Pancreas (tissue), 10 donors: Measurements from ENCODE around the gene PTPRM. TPM values are rescaled to one million over a fixed set of nuclear protein-coding genes. Genes with fewer than 3 reads are reported as not detected.

Experiments
- ATAC-seq, 4 donors: fragments of 200-7000 bp; cut with Tn5 transposase; one replicate each; pipeline versions ENCODE4 v1.8.0 to v1.9.1; 2020; ENCODE audit warnings: mild to moderate bottlenecking in 4 of 4, moderate library complexity in 4 of 4
- DNase-seq, 6 donors: peaks; one replicate each; pipeline ENCODE4 v3.0.0-alpha.2; 2020
- FAIRE-seq: peaks from 2 replicates; lab custom pipeline; 2012; peaks lifted over from hg19 to GRCh38; lab: Jason Lieb, UNC
- H3K27ac ChIP-seq, 4 donors: fragments of 200-600 bp; sonication (generic); 1 replicate in 3 of 4; 2 replicates in 1 of 4; pipeline versions ENCODE4 v1.5.0 to v1.8.0; 2020
- H3K27me3 ChIP-seq, 4 donors: fragments of 200-600 bp; one replicate each; pipeline ENCODE4 v1.8.0; 2021
- H3K36me3 ChIP-seq, 3 donors: fragments of 200-600 bp; sonication (generic) in 1 of 3; one replicate each; pipeline versions ENCODE4 v1.5.0 to v1.8.0; 2020 to 2021
- H3K4me1 ChIP-seq, 3 donors: fragments of 200-600 bp; one replicate each; pipeline ENCODE4 v1.8.0; 2021
- H3K4me3 ChIP-seq, 4 donors: fragments of 200-600 bp; sonication (generic) in 2 of 4; one replicate each; pipeline versions ENCODE4 v1.5.0 to v1.8.0; 2020 to 2021
- H3K9me3 ChIP-seq, 4 donors: fragments of 200-600 bp; one replicate each; pipeline ENCODE4 v1.8.0; 2021
- CTCF ChIP-seq, 4 donors: fragments of 200-600 bp; sonication (generic) in 3 of 4; IDR thresholded peaks; one replicate each; pipeline versions ENCODE4 v1.5.0 to v1.8.0; 2021; ENCODE audit warnings: antibody characterized with exemption in 4 of 4
- WGBS, 2 donors: extraction: QIAGEN DNeasy Blood & Tissue Kit; methylation state at CpG; one replicate each; pipeline ENCODE4 v1.1.7; 2013; 5-methylcytosine and 5-hydroxymethylcytosine counted together
- intact Hi-C, 3 donors: fragments of 100-400 bp; cut with DNase I; formaldehyde crosslinking; loops; one replicate each; pipeline versions ENCODE4 v1.11.1 to v1.14.2; 2022
- polyA plus RNA-seq, 2 donors: library from polyadenylated mRNA; stranded (reverse); fragments of 200-250 nt; gene quantifications; one replicate each; pipeline ENCODE4 v1.2.3, GENCODE V29; 2013
- total RNA-seq, 6 donors: library from RNA; stranded (reverse); fragmentation: NEBNext Ultra II Directional in 4 of 6; extraction: Animal tissue kit (Norgen Biotek cat#: 25700) in 4 of 6; gene quantifications; one replicate each; pipeline versions ENCODE4 v1.2.1 to v1.2.4, GENCODE V29; 2021 to 2023
- donor health status: healthy with polysubstance abuse.
- donor health status: DM: no; HTN: no; CAD: no; lungs with moderate emphysema.
- donor health status: DM: no; HTN: no; CAD: no.
- donor health status: control.
- donor health status: control.
- donor health status: Bipolar disorder and iron deficiency.
- donor health status: DM: yes; HTN: yes; CAD: no.
- donor health status: DM: no; HTN: no; CAD: no.
- donor health status: DM: no; HTN: no; CAD: no.
- donor health status: DM: yes; HTN: yes; CAD: no.

Gene PTPRM
- total and polyA plus RNA-seq, 8 donors: 14.5 to 50.7 (median 19.7) TPM

GRCh38 chr18:8406868-8407250 is 839.7 kb downstream of the PTPRM start:
- no peaks in the 10 kb centered on the region for H3K27me3 ChIP-seq
- no peak overlapping the region for H3K4me3 ChIP-seq
- no peak for DNase-seq
- H3K4me1 ChIP-seq: peaks cover 0 to 3% (median 2%) of the 10 kb centered on the region in 3 donors
- FAIRE-seq: no peak
- no peak for TF ChIP-seq CTCF (IDR thresholded peaks at IDR 0.05)
- H3K27ac ChIP-seq: no peak overlapping the region
- H3K9me3 ChIP-seq: no peaks in the 10 kb centered on the region
- WGBS, 2 donors: 94 to 95% methylated on average over 15 of the region's 15 CpGs
- intact Hi-C loops: no loop called here
- ATAC-seq: no peak
- H3K36me3 ChIP-seq: no peaks in the 10 kb centered on the region

GRCh38 chr18:8409151-8409550 is 842.0 kb downstream of the PTPRM start:
- H3K27me3 ChIP-seq: no peaks in the 10 kb centered on the region
- DNase-seq: no peak
- ATAC-seq: no peak
- TF ChIP-seq CTCF (IDR thresholded peaks at IDR 0.05): no peak
- H3K4me1 ChIP-seq: no peaks in the 10 kb centered on the region
- FAIRE-seq: no peak
- intact Hi-C loops: no loop called here
- no peak overlapping the region for H3K27ac ChIP-seq
- no peaks in the 10 kb centered on the region for H3K36me3 ChIP-seq
- H3K9me3 ChIP-seq: no peaks in the 10 kb centered on the region
- no peak overlapping the region for H3K4me3 ChIP-seq
- 97 to 100% methylated on average over 3 of the region's 3 CpGs for WGBS, 2 donors

GRCh38 chr18:8411492-8411891 is 844.4 kb downstream of the PTPRM start:
- FAIRE-seq (no peak), DNase-seq (no peak), ATAC-seq (no peak)
- no peaks in the 10 kb centered on the region for H3K27me3 ChIP-seq
- intact Hi-C loops: no loop called here
- TF ChIP-seq CTCF (IDR thresholded peaks at IDR 0.05): no peak
- H3K36me3 ChIP-seq: no peaks in the 10 kb centered on the region
- H3K4me3 ChIP-seq: no peak overlapping the region
- no peaks in the 10 kb centered on the region for H3K9me3 ChIP-seq
- no peak overlapping the region for H3K27ac ChIP-seq
- no peaks in the 10 kb centered on the region for H3K4me1 ChIP-seq

- H3K36me3 ChIP-seq: no peaks in the 10 kb centered on the region
- intact Hi-C loops: no loop called here
- no peaks in the 10 kb centered on the region for H3K4me1 ChIP-seq
- no peaks in the 10 kb centered on the region for H3K9me3 ChIP-seq
- FAIRE-seq (no peak), DNase-seq (no peak), ATAC-seq (no peak)
- H3K4me3 ChIP-seq: no peak overlapping the region
- no peak for TF ChIP-seq CTCF (IDR thresholded peaks at IDR 0.05)
- 88 to 97% methylated on average over 8 of the region's 8 CpGs for WGBS, 2 donors
- no peak overlapping the region for H3K27ac ChIP-seq
- H3K27me3 ChIP-seq: no peaks in the 10 kb centered on the region
Measured at GRCh38 chr18:8412117-8412516, 845.0 kb downstream of the PTPRM start.

- FAIRE-seq (no peak), ATAC-seq (no peak), DNase-seq (no peak)
- Histone ChIP-seq H3K36me3 (no peaks in the 10 kb centered on the region), H3K27me3 (no peaks in the 10 kb centered on the region), H3K4me1 (no peaks in the 10 kb centered on the region), H3K9me3 (no peaks in the 10 kb centered on the region), H3K4me3 (no peak overlapping the region), H3K27ac (no peak overlapping the region)
- intact Hi-C loops: no loop called here
- WGBS, 2 donors: 60 to 68% methylated on average over 2 of the region's 2 CpGs
- TF ChIP-seq CTCF (IDR thresholded peaks at IDR 0.05): no peak
Measured at GRCh38 chr18:8413189-8413588, 846.1 kb downstream of the PTPRM start.
